HG02798 (cell line): Measurements from ENCODE around the gene MEF2C.

ENCODE experiments used
- ATAC-seq: cut with Tn5 transposase; IDR thresholded peaks from one replicate; pipeline ENCODE4 v1.9.1; 2021; ENCODE audit warnings: mild to moderate bottlenecking; ENCODE audit not compliant: unreplicated experiment, poor library complexity

The MEF2C gene

DNA sequence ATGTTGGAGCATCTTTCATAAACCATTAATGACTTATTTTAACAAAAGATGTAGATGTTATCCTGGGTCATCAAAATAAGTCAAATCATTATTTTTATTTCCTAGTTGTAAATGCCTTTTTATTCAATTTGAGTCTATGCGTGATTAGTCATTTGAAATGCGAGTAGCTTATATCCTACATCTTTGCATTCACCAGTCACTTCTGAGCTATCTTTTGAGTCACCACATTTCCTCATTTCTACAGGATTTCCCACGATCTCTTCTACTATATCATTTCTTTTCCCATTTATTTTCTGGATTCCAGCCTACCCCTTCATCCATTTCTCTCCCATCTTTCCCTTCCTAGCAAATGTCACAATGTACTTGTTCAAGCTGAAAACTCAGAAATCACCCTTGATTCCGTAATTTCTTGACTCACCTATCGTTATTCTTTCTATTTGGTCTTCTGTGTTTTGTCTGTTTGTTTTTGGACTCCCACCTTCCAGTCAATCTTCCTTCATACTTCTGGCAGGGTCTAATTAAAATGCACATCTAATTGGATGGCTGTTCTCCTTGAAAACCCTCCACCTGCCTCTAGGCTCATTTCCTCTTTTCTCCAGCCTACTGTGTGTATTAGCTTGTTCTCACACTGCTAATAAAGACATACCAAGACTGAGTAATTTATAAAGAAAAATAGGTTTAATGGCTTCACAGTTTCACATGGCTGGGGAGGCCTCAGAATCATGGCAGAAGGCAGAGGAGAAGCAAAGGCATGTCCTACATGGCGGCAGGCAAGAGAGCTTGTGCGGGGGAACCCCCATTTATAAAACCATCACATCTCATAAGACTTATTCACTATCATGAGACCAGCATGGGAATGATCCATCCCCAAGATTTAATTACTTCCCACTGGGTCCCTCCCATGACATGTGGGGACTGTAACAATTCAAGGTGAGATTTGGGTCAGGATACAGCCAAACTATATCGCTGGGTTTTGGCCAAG is 112.4 kb downstream of the MEF2C start:
- ATAC-seq = no peak

DNA sequence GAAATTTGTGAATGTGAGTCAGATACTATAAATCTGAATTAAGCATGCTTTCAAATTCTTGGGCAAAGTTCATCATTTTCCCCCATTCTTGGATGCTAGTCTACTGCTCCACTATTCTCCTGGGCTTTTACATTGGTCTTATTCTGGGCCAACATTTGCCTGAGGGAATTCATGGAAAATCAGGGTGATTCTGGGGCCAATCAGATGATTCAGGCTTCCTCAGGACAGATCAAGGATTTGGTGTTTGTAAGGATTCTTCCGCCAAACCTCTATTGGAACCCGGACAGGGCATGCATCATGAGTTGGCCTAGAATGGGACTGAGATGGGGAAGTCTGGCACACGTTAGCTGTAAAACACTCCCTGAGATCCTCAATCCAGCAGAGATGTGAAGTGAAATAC is 113.8 kb downstream of the MEF2C start:
- no peak for ATAC-seq

DNA sequence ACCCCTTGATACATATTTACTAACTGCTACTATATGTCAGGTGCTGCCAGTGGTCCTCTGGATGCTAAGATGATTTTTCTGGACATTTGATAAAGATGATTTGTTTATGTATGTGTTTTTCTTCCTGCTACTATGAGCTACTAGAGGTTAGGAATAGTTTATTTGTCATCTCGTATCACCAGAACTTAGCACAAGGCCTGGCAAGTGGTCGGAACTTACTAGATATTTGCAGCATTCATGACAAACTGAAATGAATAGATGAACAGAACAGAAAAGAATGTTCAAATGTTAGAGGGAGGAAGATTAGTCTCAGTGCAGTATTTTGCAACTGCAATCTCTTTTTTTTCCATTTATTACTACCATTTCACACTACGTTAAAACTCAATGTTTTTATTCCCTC is 114.6 kb downstream of the MEF2C start:
- ATAC-seq = no peak

DNA sequence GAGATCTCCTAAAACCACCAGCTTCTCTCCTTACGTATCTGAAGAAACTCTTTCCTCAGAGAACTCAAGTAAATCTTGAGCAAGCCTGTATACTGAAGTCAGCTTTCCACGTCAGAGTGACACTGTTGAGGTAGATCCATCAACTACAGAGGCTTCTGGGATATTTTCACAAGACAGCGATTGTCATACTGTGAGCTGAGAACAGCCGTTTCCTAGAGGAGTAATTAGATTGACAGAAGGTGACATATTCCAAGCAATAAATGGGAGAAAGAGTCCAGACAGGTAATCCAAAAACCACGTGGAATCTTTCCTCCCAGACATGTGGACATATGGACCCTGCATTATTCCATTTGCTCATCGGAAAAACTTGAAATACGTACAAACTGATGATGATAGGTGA is 117.2 kb downstream of the MEF2C start:
- ATAC-seq = no peak

DNA sequence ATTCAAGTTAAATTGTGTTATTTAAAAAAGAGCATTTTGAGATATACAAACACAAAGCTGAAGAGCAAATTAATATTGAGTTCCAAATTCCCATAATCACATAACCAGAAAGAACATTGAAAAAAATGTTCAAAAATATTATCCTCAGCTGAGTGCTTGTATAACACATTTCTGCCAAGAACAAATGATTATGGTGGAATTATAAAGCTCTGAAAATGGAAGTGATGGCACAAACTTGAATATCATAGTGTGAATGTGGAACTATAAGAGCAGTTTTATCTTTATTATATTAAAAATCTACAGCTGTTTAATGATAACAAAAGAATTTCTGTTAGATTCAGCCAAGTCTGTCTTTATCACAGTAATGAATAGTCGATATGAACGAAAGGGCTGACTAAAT is 117.8 kb downstream of the MEF2C start:
- ATAC-seq = no peak

DNA sequence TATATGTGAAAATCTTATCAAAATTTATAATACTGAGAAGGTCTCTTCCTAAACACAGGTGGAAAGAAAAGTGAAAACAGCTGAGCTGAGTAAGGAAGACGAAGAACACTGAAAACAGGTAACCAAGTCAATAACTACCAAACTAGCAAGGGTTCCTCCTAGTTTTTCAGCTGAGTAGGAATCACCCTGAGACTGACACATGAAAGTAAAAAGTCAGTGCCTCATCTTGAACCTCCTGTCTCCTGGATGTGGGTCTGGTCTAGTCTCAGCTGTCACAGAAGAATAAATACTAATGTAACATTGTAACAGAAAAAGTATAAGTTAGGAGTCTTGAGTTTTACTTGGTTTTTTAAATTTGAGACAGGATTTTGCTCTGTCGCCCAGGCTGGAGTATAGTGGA is 121.0 kb downstream of the MEF2C start:
- no peak for ATAC-seq

DNA sequence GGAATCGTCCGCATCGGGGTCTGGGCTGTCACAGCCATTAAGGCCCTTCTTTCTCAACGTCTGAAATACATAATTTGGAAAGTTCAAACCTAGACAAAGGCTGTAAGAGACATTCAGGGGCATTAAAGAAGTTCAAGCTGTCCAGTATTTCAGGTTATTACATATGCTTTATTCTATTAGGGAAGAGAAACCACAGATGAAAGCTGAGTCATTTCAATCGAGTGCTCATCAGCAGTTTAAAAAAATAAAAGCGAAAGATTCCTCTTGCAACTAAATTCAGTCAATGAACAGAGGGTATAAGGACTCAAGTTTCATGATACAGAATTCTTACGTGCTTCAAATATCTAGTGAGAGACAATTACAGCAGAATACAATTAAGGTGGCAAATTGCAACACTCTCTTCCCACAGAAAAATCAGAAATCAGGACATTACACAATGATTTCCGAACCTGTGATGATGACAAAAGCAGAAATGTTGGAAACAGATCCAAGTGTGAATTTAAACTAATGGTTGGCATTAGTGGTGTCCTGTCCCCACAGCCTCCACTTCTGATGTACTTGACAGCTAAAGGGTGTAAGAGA is 121.6 kb downstream of the MEF2C start:
- no peak for ATAC-seq

DNA sequence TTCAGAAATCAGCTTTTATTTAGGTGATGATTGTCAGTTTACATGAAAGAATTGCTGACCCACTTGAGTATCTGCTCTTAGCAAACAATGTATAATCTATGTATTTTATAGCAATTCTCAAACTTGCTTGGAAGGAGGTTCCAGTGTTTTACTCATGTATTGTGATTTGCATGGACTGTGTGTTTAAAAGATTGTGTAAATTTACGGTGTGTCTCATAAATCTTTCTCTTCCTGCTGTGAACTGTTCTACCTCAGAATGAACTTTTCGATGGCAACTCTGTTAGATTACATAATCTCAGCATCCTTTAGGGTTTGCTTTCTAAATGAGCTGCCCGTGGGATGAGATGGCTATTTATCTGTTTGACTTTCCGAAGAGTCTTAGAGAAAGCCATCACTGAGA is 122.5 kb downstream of the MEF2C start:
- ATAC-seq = no peak

DNA sequence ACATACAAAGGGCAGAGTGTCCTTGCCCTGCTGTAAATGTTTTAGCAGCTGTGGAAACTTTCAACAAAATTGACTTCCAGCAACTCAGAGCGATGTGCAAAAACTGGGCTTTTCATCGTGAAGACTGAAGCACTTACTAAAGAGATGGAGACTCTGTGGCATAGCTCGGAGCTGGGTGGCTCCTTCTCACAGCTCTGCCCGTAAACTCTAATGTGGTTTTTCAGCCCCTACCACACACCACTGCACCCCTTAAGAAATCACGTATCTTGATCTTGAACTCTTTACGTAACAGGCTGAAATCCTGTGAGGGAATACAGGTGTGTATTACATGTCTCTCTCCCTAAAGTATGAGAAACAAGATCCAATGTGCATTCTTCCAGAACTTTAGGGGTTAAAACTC is 124.4 kb downstream of the MEF2C start:
- ATAC-seq = no peak

DNA sequence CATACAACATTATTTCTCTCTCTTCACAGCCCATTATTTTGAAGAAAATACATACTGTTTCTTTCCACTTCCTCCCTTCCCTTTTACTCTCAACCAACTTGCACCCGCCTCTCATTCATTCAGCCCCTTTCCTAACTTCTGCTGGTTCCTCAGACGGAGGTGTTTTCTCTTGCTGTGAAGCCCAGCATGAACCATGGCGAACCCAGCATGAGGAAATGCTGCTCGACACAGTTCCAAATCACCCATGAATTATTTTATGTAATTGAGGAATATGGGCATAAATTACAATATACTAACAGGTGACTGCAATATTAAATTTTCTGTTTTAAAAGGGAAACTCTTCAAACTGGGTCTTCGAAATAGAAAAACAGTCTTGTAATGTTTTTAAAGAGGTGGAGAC is 124.8 kb downstream of the MEF2C start:
- no peak for ATAC-seq

DNA sequence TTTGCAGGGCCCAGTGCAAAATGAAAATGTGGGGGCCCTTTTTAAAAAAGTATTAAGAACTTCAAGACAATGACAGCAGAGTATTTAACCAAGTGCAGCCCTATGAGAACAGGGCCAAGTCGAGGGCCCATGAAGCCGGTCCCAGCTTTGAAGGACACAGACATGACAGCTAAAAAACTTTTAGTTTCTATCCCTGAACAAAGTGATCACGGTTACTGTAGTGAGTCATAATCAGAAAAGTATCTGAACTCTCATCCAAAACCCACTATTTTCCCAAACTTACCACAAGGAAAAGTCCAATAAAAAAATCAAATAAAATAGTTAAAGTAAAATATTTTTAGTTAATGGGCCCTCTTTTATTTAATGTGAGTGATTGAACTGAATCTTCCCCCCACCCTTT is 126.0 kb downstream of the MEF2C start:
- no peak for ATAC-seq

DNA sequence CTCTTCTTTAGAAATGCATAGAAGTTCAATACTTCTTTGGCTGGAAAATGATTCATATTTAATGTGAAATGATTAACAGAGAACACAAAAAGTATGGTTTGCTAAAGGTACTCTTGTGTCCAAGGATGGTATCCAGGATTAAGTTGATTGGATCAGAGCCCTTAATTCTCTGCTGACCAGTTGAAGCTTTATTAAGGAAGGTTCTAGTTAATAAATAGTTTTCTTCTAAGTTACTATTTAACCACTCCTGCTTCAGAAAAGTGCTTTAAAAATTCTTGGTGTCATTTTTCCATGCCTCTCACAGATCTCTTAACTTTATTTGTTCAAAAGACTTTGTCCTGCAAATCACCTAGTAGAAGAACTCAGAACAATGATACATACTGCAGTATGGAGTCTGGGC is 134.3 kb downstream of the MEF2C start:
- no peak for ATAC-seq

DNA sequence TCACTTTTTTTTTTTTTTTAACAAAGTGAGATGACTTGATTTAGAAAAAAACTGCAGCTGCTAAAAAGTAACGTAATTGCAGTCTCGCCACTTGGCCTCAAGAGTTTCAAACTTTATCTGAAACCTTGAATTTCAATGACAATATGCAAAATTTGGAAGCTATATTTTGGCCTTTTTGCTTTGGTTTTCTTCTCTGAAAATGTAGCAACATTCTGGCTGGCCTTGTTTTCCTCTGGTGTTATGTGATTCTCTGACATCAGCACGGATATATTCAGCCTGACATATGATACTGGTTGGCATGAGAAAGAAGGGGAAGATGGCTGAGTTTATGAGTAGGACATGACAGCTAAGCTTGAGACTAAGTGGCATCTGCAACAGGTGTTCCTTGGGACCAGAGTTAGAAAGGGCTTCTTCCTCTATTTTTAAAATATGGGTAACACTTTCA is 136.5 kb downstream of the MEF2C start:
- ATAC-seq = peak; percentile 84

DNA sequence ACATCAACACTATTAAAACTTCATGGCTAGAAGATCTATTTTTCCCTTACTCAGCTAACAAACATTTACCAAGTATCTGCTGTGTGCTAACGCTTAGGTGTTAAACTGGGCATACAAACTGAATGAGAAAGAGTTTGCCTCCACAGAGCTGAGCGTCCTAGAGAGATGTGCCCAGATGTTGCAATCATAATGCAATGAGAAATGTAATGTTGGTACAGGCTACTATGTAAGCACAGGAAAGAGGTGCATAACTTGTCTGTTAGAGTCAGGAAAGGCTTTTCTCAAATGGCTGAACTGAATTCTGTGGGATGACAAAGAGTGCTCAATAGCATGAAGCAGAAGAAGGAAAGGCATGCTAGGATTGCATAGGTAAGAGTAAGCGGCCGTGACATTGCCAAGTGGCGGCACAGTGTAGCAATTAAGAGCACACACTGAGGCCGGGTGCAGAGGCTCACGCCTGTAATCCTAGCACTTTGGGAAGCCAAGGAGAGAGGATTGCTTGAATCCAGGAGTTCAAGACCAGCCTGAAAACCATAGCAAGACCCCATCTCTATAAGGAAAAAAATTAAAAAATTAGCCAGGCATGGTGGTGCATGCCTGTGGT is 137.8 kb downstream of the MEF2C start:
- ATAC-seq = no peak

DNA sequence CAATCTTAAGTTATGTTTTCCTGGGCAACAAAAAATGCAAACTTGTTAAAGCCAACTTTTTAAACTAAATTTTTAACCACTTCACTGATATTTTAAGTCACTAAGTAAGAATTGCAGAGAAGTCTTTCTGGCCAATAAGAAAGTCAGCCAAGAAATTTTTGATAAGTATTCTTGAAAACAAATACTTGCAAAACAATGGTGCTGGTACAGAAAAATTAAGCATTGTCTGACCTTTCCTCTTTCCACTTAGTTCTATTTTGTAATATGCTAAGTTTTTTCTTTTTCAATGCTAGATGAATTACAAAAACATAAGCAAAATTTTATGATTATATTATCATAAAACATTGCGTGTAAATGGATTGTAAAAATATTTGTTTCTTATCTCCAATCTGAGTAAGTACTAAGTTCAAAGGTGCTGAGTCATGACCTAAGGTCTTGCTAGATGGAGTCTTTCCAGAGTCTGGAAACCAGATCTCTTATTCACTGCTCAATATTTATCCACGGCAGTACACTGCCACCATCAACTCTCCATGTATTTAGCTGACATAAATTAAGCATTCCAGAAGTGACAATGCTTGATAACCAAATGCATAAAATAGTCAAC is 139.7 kb downstream of the MEF2C start:
- no peak for ATAC-seq

DNA sequence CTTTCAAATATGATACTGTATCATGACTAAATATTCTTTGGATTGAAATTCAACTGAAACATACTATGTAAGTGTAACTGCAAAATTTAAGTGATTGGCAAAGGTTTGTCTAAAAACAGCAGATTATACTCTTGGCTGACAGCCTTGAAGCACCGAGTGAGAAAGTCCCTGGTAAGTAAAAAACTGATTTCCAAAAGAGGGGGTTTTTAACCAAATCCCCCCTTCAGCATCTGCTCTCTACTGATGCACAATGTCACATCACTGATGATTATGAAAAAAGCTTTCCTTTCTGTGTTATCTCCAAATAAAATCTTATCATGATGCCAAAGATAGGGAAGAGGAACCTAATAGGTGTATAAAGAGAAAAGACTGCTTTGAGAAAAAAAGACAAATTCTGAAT is 141.0 kb downstream of the MEF2C start:
- peak; percentile 23 for ATAC-seq

DNA sequence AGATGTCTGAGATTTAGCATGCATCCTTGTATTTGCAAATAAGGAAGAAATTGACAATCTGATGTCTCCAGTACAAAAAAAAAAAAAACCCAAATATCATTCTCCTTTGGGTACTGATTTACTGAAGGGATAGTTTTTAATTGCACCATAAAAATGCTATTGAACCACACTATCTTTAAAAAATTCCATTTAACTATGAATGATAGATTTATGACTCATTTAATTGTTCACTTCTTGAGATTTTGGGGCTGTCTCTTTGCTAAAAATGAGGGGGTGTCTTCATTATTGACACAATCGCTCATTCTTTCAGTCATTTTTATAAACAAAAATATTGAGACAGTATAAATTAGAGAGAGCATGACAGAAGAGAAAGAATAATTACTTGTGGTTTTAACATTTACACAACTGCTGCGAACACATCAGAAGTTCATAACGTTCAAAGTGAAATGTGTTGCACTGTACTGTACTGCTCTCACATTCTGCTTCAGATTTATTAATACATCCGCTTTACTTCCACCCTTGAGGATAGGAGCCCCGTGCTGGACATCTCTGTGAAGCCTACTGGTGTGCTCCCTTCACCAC is 142.3 kb downstream of the MEF2C start:
- no peak for ATAC-seq

DNA sequence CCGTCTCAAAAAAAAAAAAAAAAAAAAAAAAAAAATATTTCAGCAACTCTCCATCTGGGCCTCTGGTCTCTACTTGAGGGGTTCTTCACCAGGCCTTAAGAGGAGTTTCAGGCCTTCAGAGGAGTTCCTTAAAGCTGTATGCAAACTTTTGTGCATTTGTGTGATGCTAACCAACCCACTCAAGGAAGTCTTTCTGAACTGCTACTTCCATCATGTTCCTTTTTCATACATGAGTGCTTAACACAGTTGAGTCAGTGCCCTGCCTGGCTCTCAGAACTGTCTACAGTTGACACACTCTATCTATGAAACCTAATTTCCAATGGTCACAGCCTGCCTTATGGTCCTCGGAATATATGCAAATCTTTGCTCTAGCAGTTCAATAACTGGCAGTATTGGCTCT is 146.5 kb downstream of the MEF2C start:
- peak; percentile 33 for ATAC-seq

DNA sequence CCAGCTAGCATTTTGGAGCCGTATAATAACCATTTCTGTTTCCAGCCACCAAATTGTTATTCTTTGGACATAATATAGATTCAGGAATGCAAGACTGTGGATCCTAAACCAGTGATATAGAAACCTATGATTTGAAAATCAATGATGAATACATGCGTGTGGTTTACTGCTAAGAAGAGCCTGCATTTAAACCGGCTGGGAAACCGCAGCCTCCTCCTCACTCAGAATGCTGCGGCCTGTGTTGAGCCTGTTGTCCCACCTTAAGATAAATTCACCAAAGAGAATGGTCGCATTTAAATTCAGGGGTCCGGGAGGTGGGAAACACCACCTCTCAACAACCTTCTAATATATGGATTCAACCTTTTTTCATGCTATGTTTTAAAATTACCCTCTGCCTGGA is 148.0 kb downstream of the MEF2C start:
- ATAC-seq = peak; percentile 21

DNA sequence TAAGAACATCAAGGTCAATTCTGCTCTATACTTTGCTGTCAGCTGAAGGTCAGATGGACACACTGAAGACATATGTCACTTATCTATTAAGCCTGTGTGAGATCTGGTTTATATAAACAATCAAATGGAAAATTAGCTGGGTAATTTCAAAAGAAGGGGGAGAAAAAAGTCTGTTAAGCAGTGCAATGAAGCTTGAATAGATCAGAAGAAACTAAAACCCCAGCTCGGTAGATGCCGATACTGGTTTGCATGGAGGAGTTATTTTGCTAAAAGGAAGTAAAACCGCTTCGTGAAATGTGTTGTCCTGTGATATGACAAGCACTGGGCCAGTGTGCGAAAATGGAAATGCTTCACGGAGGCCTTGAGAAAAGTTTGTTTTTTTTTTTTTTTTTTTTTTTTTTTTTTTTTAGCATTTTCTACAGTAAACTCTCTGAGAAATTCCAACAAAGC is 148.8 kb downstream of the MEF2C start:
- ATAC-seq = peak; percentile 57

DNA sequence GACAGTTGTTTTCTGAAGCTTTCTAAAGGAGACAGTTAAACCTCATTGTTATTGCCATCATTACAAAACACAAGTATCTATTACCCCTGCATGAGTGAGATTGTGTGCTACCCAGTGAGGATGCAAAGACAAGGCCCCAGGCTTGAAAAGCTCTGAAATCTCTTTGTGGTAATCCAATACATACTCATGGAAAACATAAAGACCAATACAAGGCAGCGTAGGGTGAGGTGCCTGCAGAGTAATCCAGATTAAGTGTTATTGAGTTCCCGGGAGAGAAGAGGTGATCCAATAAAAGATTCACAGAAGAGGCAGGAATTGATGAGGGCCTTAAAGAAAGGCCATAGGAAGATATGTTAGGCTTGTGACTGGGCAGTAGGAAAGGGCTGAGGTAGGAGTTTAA is 150.1 kb downstream of the MEF2C start:
- no peak for ATAC-seq
